SKM-1 treated with dmso at 0.1 percent for 144 hours (cell line): Measurements from ENCODE around the gene GNG7.
"Not testable (repeated sequence)": the region's sequence is repeated elsewhere in the genome, so short reads cannot be mapped to it uniquely, and the experiment has no call there.

Experiments used
- DNase-seq: peaks from one replicate; lab custom pipeline; 2025; ENCODE audit not compliant: unreplicated experiment; lab: John Stamatoyannopoulos, UW

GNG7 gene

GRCh38 chr19:2606774-2607173, 95.7 kb downstream of the GNG7 start:
- not testable (repeated sequence) for DNase-seq

GRCh38 chr19:2605889-2606288, 96.6 kb downstream of the GNG7 start:
- DNase-seq: not testable (repeated sequence)

- DNase-seq: no peak
These were observed 97.7 kb downstream of the GNG7 start for GRCh38 chr19:2604747-2605329.

- no peak for DNase-seq
These were observed 99.2 kb downstream of the GNG7 start for GRCh38 chr19:2603334-2603733.

GRCh38 chr19:2602391-2603181, 99.9 kb downstream of the GNG7 start:
- no peak for DNase-seq

- DNase-seq: no peak
These were observed 101.3 kb downstream of the GNG7 start for GRCh38 chr19:2600914-2601870.

- DNase-seq: no peak
These were observed 108.2 kb downstream of the GNG7 start for GRCh38 chr19:2594319-2594718.

- no peak for DNase-seq
These were observed 109.7 kb downstream of the GNG7 start for GRCh38 chr19:2592824-2593223.

- no peak for DNase-seq
These were observed 110.8 kb downstream of the GNG7 start for GRCh38 chr19:2591537-2592291.

- DNase-seq: no peak
These were observed 111.7 kb downstream of the GNG7 start for GRCh38 chr19:2590630-2591399.

- DNase-seq: no peak
These were observed 113.1 kb downstream of the GNG7 start for GRCh38 chr19:2589441-2589840.

GRCh38 chr19:2588081-2588777, 114.3 kb downstream of the GNG7 start:
- no peak for DNase-seq

GRCh38 chr19:2587001-2587719, 115.3 kb downstream of the GNG7 start:
- DNase-seq: no peak

- DNase-seq: no peak
These were observed 116.3 kb downstream of the GNG7 start for GRCh38 chr19:2586196-2586595.

GRCh38 chr19:2584002-2584401, 118.5 kb downstream of the GNG7 start:
- DNase-seq: no peak

- no peak for DNase-seq
These were observed 119.2 kb downstream of the GNG7 start for GRCh38 chr19:2582984-2583956.

- not testable (repeated sequence) for DNase-seq
These were observed 122.1 kb downstream of the GNG7 start for GRCh38 chr19:2580396-2580795.
